Naive thymus-derived CD4-positive, alpha-beta T cell (primary cell): ENCODE measurements around the gene ENOX2. TPM values are rescaled to one million over a fixed set of nuclear protein-coding genes. Genes with fewer than 3 reads are reported as not detected.
A peak's percentile ranks its signal among the peaks of the same experiment; 100 is the strongest.

Experiments used
- ATAC-seq: fragments of 150-1000 bp; cut with Tn5 transposase; 2 replicates; pipeline ENCODE4 v1.10.0; 2021; ENCODE audit warnings: mild to moderate bottlenecking, moderate library complexity
- CTCF ChIA-PET: fragments of 350-600 bp; sonication (Branson Sonifier 250); formaldehyde crosslinking; loops from one replicate; lab custom pipeline; 2021; ENCODE audit warnings: antibody characterized with exemption; lab: Charles Lee
- POLR2A ChIA-PET: fragments of 350-600 bp; sonication (Branson Sonifier 250); formaldehyde crosslinking; loops from one replicate; lab custom pipeline; 2021; ENCODE audit warnings: antibody characterized with exemption, inconsistent platforms; lab: Charles Lee
- DNase-seq, 9 donors: peaks; one replicate each; pipeline versions ENCODE4 v3.0.0 to v3.0.0-alpha.2; 2020 to 2022; ENCODE audit warnings: mixed read lengths in 1 of 9
- H3K27ac ChIP-seq: one replicate; pipeline ENCODE4 v1.7.0; 2013; ENCODE audit warnings: mild to moderate bottlenecking, low read depth, low read length, moderate library complexity
- H3K27me3 ChIP-seq, 2 donors: one replicate each; pipeline ENCODE4 v1.7.0; 2013; ENCODE audit warnings: low read length in 2 of 2, mild to moderate bottlenecking in 2 of 2, moderate library complexity in 2 of 2; ENCODE audit not compliant: control insufficient read depth in 2 of 2, insufficient read depth in 2 of 2
- H3K36me3 ChIP-seq, 3 experiments: 1 replicate in 2 of 3; 2 replicates in 1 of 3; pipeline ENCODE4 v1.7.0; 2013; ENCODE audit warnings: low read length in 3 of 3, mild to moderate bottlenecking in 3 of 3, moderate library complexity in 1 of 3; ENCODE audit not compliant: insufficient read depth in 3 of 3, control insufficient read depth in 2 of 3
- H3K4me1 ChIP-seq, 2 donors: one replicate each; pipeline ENCODE4 v1.7.0; 2013; ENCODE audit warnings: low read length in 2 of 2, mild to moderate bottlenecking in 2 of 2, moderate library complexity in 1 of 2; ENCODE audit not compliant: control insufficient read depth in 2 of 2, insufficient read depth in 2 of 2
- H3K4me3 ChIP-seq: 2 replicates; pipeline ENCODE4 v1.7.0; 2013; ENCODE audit warnings: mild to moderate bottlenecking, low read length
- H3K9me3 ChIP-seq, 3 experiments: 1 replicate in 2 of 3; 2 replicates in 1 of 3; pipeline ENCODE4 v1.7.0; 2013; ENCODE audit warnings: low read length in 3 of 3; ENCODE audit not compliant: control insufficient read depth in 2 of 3
- H3K27ac Mint-ChIP-seq, 9 donors: one replicate each; pipeline ENCODE4 v1.8.0; 2020 to 2022; ENCODE audit warnings: mixed read lengths in 9 of 9, mild to moderate bottlenecking in 8 of 9, moderate library complexity in 5 of 9, inconsistent platforms in 2 of 9
- H3K27me3 Mint-ChIP-seq, 5 donors: one replicate each; pipeline ENCODE4 v1.8.0; 2021 to 2022; ENCODE audit warnings: mixed read lengths in 5 of 5, mild to moderate bottlenecking in 1 of 5
- H3K36me3 Mint-ChIP-seq, 5 donors: one replicate each; pipeline ENCODE4 v1.8.0; 2020 to 2022; ENCODE audit warnings: mixed read lengths in 5 of 5, mild to moderate bottlenecking in 3 of 5, inconsistent platforms in 1 of 5
- H3K4me1 Mint-ChIP-seq, 7 donors: one replicate each; pipeline ENCODE4 v1.8.0; 2020 to 2022; ENCODE audit warnings: mixed read lengths in 7 of 7, mild to moderate bottlenecking in 3 of 7, inconsistent platforms in 1 of 7
- H3K4me3 Mint-ChIP-seq, 10 donors: one replicate each; pipeline ENCODE4 v1.8.0; 2020 to 2022; ENCODE audit warnings: mild to moderate bottlenecking in 10 of 10, mixed read lengths in 10 of 10, moderate library complexity in 6 of 10, inconsistent platforms in 2 of 10
- H3K9me3 Mint-ChIP-seq, 11 donors: one replicate each; pipeline ENCODE4 v1.8.0; 2020 to 2022; ENCODE audit warnings: mixed read lengths in 11 of 11, mild to moderate bottlenecking in 4 of 11, inconsistent platforms in 1 of 11, moderate library complexity in 1 of 11
- intact Hi-C, 2 donors: fragments of 100-400 bp; cut with micrococcal nuclease; formaldehyde crosslinking; loops; one replicate each; pipeline ENCODE4 v1.15.1; 2023
- polyA plus RNA-seq, 2 donors: library from polyadenylated mRNA; unstranded; fragments of 300-500 nt; fragmentation: Illumina TruSeq; gene quantifications; one replicate each; pipeline ENCODE4 v1.2.3, GENCODE V29; 2021
- total RNA-seq, 6 experiments: library from RNA in 5 of 6; stranded (reverse) in 5 of 6; gene quantifications; 1 replicate in 5 of 6; 2 replicates in 1 of 6; pipeline ENCODE4 v1.2.3 and lab custom pipeline; 2021 to 2026

Gene ENOX2
- total and polyA plus RNA-seq, 7 experiments from 2014 or later: 10.3 to 24.0 (median 13.0) TPM

DNA sequence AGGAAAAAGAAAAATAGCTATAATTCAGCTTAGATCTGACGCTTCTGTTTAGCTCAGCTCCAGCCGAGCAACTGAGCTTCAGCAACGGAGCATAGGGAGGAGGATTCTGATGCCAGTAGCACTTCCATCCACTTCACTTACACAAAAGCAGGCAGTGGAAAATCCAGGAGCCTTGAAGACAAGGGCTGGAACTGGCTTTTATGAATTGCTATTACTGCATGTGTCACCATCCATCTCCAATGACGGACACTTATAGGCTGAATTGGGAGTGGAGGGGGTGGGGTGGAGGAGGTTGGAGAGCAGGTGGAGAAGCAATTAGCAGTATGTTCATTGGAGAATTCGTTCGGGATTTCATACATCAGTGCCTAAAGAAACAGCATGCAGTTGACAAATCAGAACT, 15.6 kb downstream of the ENOX2 start:
- H3K9me3 Mint-ChIP-seq: no peaks in the 10 kb centered on the region
- no peak for DNase-seq
- peaks cover 0 to 45% (median 13%) of the 10 kb centered on the region in 7 donors for H3K4me1 Mint-ChIP-seq
- peaks cover 0 to under 1% (median 0%) of the 10 kb centered on the region in 5 donors for H3K36me3 Mint-ChIP-seq
- Histone ChIP-seq H3K36me3 (no peaks in the 10 kb centered on the region), H3K9me3 (no peaks in the 10 kb centered on the region), H3K4me1 (peaks cover 0 to 4% of the 10 kb centered on the region in 2 donors), H3K27ac (no peak overlapping the region), H3K4me3 (no peak overlapping the region), H3K27me3 (no peaks in the 10 kb centered on the region)
- POLR2A ChIA-PET: no interaction called here
- intact Hi-C loops: no loop called here
- H3K4me3 Mint-ChIP-seq: no peak overlapping the region
- no peaks in the 10 kb centered on the region for H3K27me3 Mint-ChIP-seq
- no peak for ATAC-seq
- CTCF ChIA-PET: interaction anchor here (0.6 kb wide), 1 partner anchor 49 kb away, joined by 3 read pairs; no protein-coding TSS in a partner anchor
- no peak overlapping the region for H3K27ac Mint-ChIP-seq

DNA sequence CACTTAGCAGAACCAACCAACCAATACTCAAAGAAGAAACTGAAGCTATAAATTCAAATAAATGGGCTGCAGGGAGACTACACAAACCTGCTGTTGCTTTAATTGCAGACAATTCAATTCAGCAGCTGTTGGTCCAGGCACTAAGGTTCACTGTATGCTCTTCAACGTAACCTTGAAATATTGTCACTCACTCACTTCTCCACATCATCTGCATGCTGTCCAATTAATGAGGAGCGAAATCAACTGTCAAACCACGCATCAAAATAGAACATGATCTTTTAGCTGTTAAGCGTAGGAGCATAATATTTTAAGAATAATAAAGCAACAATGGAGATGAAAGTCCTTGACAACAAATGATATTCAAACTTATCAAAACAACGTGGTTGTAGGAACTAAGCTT, 17.0 kb downstream of the ENOX2 start:
- Mint-ChIP-seq H3K4me1 (peaks cover 2 to 45% (median 15%) of the 10 kb centered on the region in 7 donors), H3K4me3 (peak overlapping the region in 9 of 10 donors; percentile 19 to 81 (median 69)), H3K36me3 (peaks cover 0 to 3% (median 0%) of the 10 kb centered on the region in 5 donors), H3K27ac (peak overlapping the region in 7 of 9 donors; percentile 4 to 73 (median 41)), H3K27me3 (no peaks in the 10 kb centered on the region), H3K9me3 (peaks cover 0 to 1% (median 0%) of the 10 kb centered on the region in 11 donors)
- no peak overlapping the region for H3K4me3 ChIP-seq
- POLR2A ChIA-PET: no interaction called here
- peak in 1 of 9 donors; percentile 7 for DNase-seq
- CTCF ChIA-PET: no interaction called here
- intact Hi-C loops: no loop called here
- H3K36me3 ChIP-seq: no peaks in the 10 kb centered on the region
- peak; percentile 14 for ATAC-seq
- no peak overlapping the region for H3K27ac ChIP-seq
- H3K9me3 ChIP-seq: no peaks in the 10 kb centered on the region
- H3K27me3 ChIP-seq: no peaks in the 10 kb centered on the region
- peaks cover 0 to 4% of the 10 kb centered on the region in 2 donors for H3K4me1 ChIP-seq

DNA sequence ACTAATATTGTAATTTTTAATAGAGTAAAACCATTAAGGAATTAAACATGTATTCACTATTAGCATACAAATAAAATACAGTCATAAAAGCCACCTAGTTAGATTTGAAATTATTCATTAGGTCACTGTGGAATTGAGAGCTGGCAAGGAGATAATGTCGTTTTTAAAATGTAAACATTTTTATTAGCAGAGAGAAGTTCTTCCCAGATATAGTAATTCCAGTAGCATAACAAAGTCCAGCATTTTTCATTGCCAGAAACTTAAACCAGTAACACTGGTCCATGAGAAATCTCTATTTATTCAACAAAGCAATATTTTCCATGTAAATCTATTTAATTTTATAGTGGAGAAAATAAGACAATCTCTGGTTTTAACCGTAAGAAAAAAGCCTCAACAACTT, 17.5 kb downstream of the ENOX2 start:
- DNase-seq: no peak
- ATAC-seq: no peak
- peak overlapping the region in 6 of 9 donors; percentile 24 to 73 (median 40) for H3K27ac Mint-ChIP-seq
- ChIA-PET CTCF (no interaction called here), POLR2A (no interaction called here)
- Histone ChIP-seq H3K9me3 (no peaks in the 10 kb centered on the region), H3K36me3 (no peaks in the 10 kb centered on the region), H3K27me3 (no peaks in the 10 kb centered on the region), H3K4me3 (no peak overlapping the region), H3K27ac (no peak overlapping the region), H3K4me1 (peaks cover 0 to 4% of the 10 kb centered on the region in 2 donors)
- peaks cover 0 to 3% (median 0%) of the 10 kb centered on the region in 5 donors for H3K36me3 Mint-ChIP-seq
- H3K9me3 Mint-ChIP-seq: peaks cover 0 to 1% (median 0%) of the 10 kb centered on the region in 11 donors
- H3K4me3 Mint-ChIP-seq: peak overlapping the region in 9 of 10 donors; percentile 19 to 81 (median 69)
- no peaks in the 10 kb centered on the region for H3K27me3 Mint-ChIP-seq
- intact Hi-C loops: no loop called here
- peaks cover 2 to 45% (median 15%) of the 10 kb centered on the region in 7 donors for H3K4me1 Mint-ChIP-seq

DNA sequence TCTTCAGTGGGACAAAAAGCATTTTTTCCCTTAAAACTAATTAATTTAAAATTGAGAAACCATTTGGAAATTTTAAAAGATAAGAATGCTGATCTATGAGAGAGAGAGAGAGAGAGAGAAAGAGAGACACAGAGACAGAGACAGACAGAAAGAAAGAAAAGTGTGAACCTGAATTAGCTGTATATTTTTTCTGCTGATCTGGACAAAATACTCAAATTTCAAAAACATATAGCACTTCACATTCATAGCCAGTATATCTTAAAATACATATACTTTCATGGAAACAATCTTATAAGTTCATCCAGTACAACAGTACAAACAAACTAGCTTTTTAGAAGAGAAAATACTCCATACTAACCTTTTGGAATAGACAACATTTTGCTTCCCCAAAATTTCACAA, 18.4 kb downstream of the ENOX2 start:
- CTCF ChIA-PET: no interaction called here

DNA sequence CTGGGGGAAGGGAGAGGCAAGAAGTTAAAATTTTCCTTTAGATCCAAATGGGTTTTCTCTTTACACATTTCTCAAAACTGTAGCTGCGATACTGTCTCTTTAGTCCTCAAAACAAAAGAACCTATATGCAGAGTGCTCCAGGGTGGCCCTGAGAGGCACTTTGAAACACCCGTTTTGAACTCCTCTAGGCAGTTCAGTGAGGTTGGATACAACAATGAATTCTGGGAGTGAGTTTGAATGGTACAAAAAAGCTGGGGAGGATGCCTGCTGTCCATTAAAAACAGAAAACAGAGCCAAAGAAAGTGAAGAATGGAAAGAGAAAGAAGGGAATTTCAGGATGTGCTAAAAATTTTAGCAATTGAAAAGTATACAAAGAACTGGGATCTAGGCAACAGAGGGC, 23.1 kb downstream of the ENOX2 start:
- intact Hi-C loops: no loop called here
- CTCF ChIA-PET: no interaction called here
- POLR2A ChIA-PET: no interaction called here
- Histone ChIP-seq H3K36me3 (no peaks in the 10 kb centered on the region), H3K4me1 (peaks cover 0 to 1% of the 10 kb centered on the region in 2 donors), H3K27ac (no peak overlapping the region), H3K9me3 (no peaks in the 10 kb centered on the region), H3K4me3 (no peak overlapping the region), H3K27me3 (no peaks in the 10 kb centered on the region)
- Mint-ChIP-seq H3K9me3 (peaks cover 0 to 7% (median 3%) of the 10 kb centered on the region in 11 donors), H3K27ac (no peak overlapping the region), H3K36me3 (peaks cover 0 to 9% (median 4%) of the 10 kb centered on the region in 5 donors), H3K4me1 (peaks cover 4 to 32% (median 15%) of the 10 kb centered on the region in 7 donors), H3K4me3 (no peak overlapping the region), H3K27me3 (no peaks in the 10 kb centered on the region)
- DNase-seq: no peak
- ATAC-seq: no peak

More for the DNA sequence above, 18.4 kb downstream of the ENOX2 start:
- peaks cover 0 to 3% (median 0%) of the 10 kb centered on the region in 5 donors for H3K36me3 Mint-ChIP-seq
- no peaks in the 10 kb centered on the region for H3K9me3 ChIP-seq
- no peak overlapping the region for H3K27ac ChIP-seq
- H3K27ac Mint-ChIP-seq: peak overlapping the region in 1 of 9 donors; percentile 37
- no peak overlapping the region for H3K4me3 Mint-ChIP-seq
- POLR2A ChIA-PET: no interaction called here
- H3K9me3 Mint-ChIP-seq: peaks cover 0 to 1% (median 0%) of the 10 kb centered on the region in 11 donors
- ATAC-seq (no peak), DNase-seq (no peak)
- no peaks in the 10 kb centered on the region for H3K27me3 ChIP-seq
- peaks cover 3 to 40% (median 15%) of the 10 kb centered on the region in 7 donors for H3K4me1 Mint-ChIP-seq
- no peak overlapping the region for H3K4me3 ChIP-seq
- peaks cover 0 to under 1% of the 10 kb centered on the region in 2 donors for H3K4me1 ChIP-seq
- intact Hi-C loops: no loop called here
- H3K27me3 Mint-ChIP-seq: no peaks in the 10 kb centered on the region
- no peaks in the 10 kb centered on the region for H3K36me3 ChIP-seq

DNA sequence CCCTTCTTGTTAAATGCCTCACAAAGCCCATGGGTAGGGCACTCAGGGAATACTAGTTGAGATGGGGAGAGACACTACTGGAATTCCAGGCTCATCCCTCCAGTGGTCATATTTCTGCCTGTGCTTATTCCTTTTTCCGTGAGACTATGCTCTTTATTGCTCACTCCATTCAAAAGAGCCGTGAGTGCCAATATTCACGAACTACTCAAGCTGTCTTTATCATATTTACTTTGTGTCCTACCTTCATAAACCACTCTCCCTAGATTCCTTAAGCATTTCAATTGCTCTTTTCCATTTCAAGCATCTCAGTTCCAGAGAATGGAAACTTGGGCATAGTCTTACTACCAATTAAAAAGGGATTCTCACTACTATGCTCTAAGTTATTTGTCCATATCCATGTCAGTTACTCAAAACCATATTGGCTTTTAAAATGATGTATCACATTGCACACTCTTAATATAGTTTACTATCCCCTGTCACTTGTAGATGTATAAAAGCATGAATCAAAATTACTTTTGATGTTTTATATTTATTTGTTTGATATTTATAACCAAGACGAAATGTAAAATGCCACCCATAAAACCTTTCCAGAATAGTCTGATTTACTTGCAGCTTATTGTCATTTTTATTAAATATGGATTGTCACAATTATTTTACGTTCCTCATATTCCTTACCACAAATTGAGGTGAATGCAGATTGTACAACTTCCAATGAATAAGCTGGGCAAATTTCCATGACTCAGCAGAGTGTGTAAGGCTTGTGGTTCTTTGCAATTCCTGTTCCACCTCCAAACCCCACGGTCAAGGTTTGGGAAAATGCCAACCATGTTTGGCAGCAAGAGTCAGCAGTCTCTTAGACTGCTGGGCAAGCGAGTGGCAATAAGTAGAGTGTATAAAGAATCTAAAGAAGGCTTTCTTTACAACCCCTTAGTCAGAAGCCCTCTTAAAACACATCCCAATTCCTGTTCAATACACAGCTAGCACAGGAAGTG, 24.4 kb downstream of the ENOX2 start:
- H3K4me1 Mint-ChIP-seq: peaks cover 7 to 36% (median 17%) of the 10 kb centered on the region in 7 donors
- ATAC-seq: no peak
- Histone ChIP-seq H3K4me3 (no peak overlapping the region), H3K4me1 (peaks cover 0 to 4% of the 10 kb centered on the region in 2 donors), H3K36me3 (no peaks in the 10 kb centered on the region), H3K9me3 (no peaks in the 10 kb centered on the region), H3K27me3 (no peaks in the 10 kb centered on the region), H3K27ac (no peak overlapping the region)
- H3K4me3 Mint-ChIP-seq: no peak overlapping the region
- ChIA-PET POLR2A (no interaction called here), CTCF (no interaction called here)
- H3K27me3 Mint-ChIP-seq: no peaks in the 10 kb centered on the region
- H3K9me3 Mint-ChIP-seq: peaks cover 0 to 10% (median 3%) of the 10 kb centered on the region in 11 donors
- intact Hi-C loops: no loop called here
- no peak for DNase-seq
- H3K27ac Mint-ChIP-seq: peak overlapping the region in 1 of 9 donors; percentile 20
- H3K36me3 Mint-ChIP-seq: peaks cover 0 to 9% (median 4%) of the 10 kb centered on the region in 5 donors
